Measurements from ENCODE around the gene PTGIS. TPM values are rescaled to one million over a fixed set of nuclear protein-coding genes. Genes with fewer than 3 reads are reported as not detected.
"Not testable (repeated sequence)": the region's sequence is repeated elsewhere in the genome, so short reads cannot be mapped to it uniquely, and the experiment has no call there.

Gene PTGIS
- total and polyA plus RNA-seq, 2 donors (not counting 3 experiments of a cell fraction or from before 2014, with no cell fraction given), result 6.2 to 11.8 TPM

DNA sequence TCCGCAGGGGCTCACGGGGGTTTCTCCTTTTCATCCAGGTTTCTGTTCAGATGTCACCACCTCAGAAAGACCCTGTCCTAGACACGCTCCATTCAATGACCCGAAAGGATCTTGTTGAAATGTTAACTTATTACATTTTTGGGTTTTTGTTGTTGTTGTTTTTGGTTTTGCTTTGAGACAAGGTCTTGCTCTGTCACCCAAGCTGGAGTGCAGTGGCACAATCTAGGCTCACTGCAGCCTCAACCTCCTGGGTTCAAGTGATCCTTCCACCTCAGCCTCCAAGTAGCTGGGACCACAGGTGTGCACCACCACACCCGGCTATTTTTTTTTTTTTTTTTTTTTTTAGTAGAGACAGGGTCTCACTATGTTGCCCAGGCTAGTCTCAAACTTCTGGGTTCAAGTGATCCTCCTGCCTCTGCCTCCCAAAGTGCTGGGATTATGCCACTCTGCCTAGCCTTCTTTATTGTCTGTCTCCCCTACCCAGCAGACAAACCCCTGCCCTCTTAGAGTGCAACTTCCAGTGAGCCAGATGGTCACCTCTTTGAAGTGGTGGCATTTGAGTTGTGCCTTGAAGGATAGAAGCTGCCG lies 43.7 kb upstream of the PTGIS start:
- Histone ChIP-seq H2AFZ (ENCODE audit: low read depth, low read length) (peak overlapping the region; percentile 79), H3K4me2 (ENCODE audit: insufficient read depth, low read length) (peak overlapping the region; percentile 32)
- H3K27ac ChIP-seq (ENCODE audit: insufficient read depth, low read depth, low read length); H3K9ac ChIP-seq (replicated peaks; ENCODE audit: extremely low read depth, insufficient read depth, low read length); BruUV-seq (replicated peaks); H3K9me1 ChIP-seq (replicated peaks; ENCODE audit: control insufficient read depth, extremely low read depth, insufficient read depth, low read length); POLR2A ChIA-PET; H4K20me1 ChIP-seq (replicated peaks; ENCODE audit: control insufficient read depth, extremely low read depth, insufficient read depth, low read length); H3K4me3 ChIP-seq (replicated peaks in 1 of 3; ENCODE audit: insufficient read depth in 1 of 3, low read depth in 1 of 3, low read length in 3 of 3); H3K4me1 ChIP-seq (ENCODE audit: control insufficient read depth, extremely low read depth, insufficient read depth, low read length); H3K9me3 ChIP-seq (replicated peaks; ENCODE audit: control insufficient read depth, insufficient read depth, low read length); H3K79me2 ChIP-seq (ENCODE audit: control insufficient read depth, insufficient read depth, low read length); H3K27me3 ChIP-seq (ENCODE audit: control insufficient read depth in 2 of 2, insufficient read depth in 2 of 2, low read length in 2 of 2); H3K36me3 ChIP-seq (ENCODE audit: control insufficient read depth in 2 of 2, extremely low read depth in 1 of 2, insufficient read depth in 2 of 2, low read length in 2 of 2); DNase-seq (ENCODE audit: low read depth, low spot score); FAIRE-seq; dilution Hi-C loops (cut with MboI; ENCODE audit: extremely low pct_ligation_motif_present, low sequenced_read_pairs): not testable (repeated sequence)
- CTCF ChIA-PET, result interaction anchor here (1.2 to 24.6 kb wide), 5 partner anchors 32 to 277 kb away, joined by 4 to 962 read pairs (median 23); no protein-coding TSS in a partner anchor
- intact Hi-C loops (cut with micrococcal nuclease), result loop anchor here (1.0 to 2.0 kb wide), 6 partner anchors 101 to 317 kb away; partner anchors contain the start of gene B4GALT5

DNA sequence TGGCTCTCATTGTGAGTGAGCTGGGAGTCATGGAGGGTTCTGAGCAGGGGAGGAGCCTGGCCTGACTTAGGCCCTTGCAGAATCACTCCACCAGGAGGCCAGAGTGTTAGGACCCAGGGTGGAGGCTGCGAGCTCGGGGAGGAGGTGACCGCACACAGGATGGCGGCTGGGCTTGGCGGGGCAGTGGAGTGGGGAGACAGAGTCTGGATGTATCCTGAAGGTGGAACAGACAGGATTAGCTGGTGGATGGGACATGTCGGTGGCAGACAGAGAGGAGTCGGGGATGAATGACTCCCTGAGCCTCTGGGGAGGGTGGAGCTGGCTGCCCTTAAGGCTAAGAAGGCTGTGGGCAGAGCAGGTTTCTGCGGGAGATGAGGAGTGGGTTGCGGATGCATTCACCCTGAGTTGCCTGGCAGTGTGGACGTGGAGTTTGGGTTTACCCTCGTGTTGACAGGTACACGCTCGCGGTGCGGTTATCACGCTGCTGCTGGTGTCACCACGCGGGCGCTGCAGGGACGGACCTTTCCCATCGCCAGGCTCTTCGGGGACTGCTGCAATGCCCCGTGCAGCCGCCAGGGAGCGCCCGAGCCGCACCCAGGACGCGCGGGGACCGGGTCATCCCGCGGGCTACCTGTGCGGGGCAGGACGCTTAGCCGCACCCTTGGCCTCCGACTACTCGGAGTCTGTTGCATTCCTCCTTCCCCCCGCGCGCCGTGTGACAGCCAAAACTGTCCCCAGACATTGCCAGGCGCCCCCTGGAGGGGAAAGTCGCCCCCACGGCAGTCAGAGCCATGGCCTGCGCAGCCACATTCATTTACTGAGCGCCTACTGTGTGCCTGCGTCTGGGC lies 43.0 kb upstream of the PTGIS start:
- Histone ChIP-seq H3K27me3 (ENCODE audit: control insufficient read depth in 2 of 2, insufficient read depth in 2 of 2, low read length in 2 of 2) (no peaks in the 10 kb centered on the region), H2AFZ (ENCODE audit: low read depth, low read length) (peak overlapping the region; percentile 79), H3K4me1 (ENCODE audit: control insufficient read depth, extremely low read depth, insufficient read depth, low read length) (no peaks in the 10 kb centered on the region), H4K20me1 (replicated peaks; ENCODE audit: control insufficient read depth, extremely low read depth, insufficient read depth, low read length) (no peaks in the 10 kb centered on the region), H3K4me2 (ENCODE audit: insufficient read depth, low read length) (peak overlapping the region; percentile 32), H3K27ac (ENCODE audit: insufficient read depth, low read depth, low read length) (no peak overlapping the region), H3K79me2 (ENCODE audit: control insufficient read depth, insufficient read depth, low read length) (no peaks in the 10 kb centered on the region), H3K9me3 (replicated peaks; ENCODE audit: control insufficient read depth, insufficient read depth, low read length) (no peaks in the 10 kb centered on the region), H3K9ac (replicated peaks; ENCODE audit: extremely low read depth, insufficient read depth, low read length) (no peak overlapping the region), H3K36me3 (ENCODE audit: control insufficient read depth in 2 of 2, extremely low read depth in 1 of 2, insufficient read depth in 2 of 2, low read length in 2 of 2) (no peaks in the 10 kb centered on the region), H3K9me1 (replicated peaks; ENCODE audit: control insufficient read depth, extremely low read depth, insufficient read depth, low read length) (no peaks in the 10 kb centered on the region), H3K4me3 (replicated peaks in 1 of 3; ENCODE audit: insufficient read depth in 1 of 3, low read depth in 1 of 3, low read length in 3 of 3) (no peak overlapping the region)
- FAIRE-seq (peak; percentile 55), DNase-seq (ENCODE audit: low read depth, low spot score) (peak; percentile 54)
- dilution Hi-C loops (cut with MboI; ENCODE audit: extremely low pct_ligation_motif_present, low sequenced_read_pairs) (no loop called here), intact Hi-C loops (cut with micrococcal nuclease) (loop anchor here (1.0 to 2.0 kb wide), 6 partner anchors 102 to 317 kb away; partner anchors contain the start of gene B4GALT5)
- TF ChIP-seq FOS (IDR thresholded peaks at IDR 0.05; ENCODE audit: borderline replicate concordance, insufficient read depth, low read length) (no peak), EZH2 (IDR thresholded peaks at IDR 0.05; ENCODE audit: borderline replicate concordance, low read depth, low read length, severe bottlenecking) (no peak), POLR2A (IDR thresholded peaks at IDR 0.05; ENCODE audit: low read depth, low read length) (no peak), POLR2AphosphoS5 (IDR thresholded peaks at IDR 0.05; ENCODE audit: insufficient read depth, low read depth, low read length) (peak; percentile 48), JUN (IDR thresholded peaks at IDR 0.05; ENCODE audit: borderline replicate concordance, insufficient read depth, insufficient read length, low read depth) (no peak), GATA2 (IDR thresholded peaks at IDR 0.05; ENCODE audit: insufficient read depth, insufficient read length, low read depth, low read length) (no peak)
- TF ChIP-seq, protein P1, sequence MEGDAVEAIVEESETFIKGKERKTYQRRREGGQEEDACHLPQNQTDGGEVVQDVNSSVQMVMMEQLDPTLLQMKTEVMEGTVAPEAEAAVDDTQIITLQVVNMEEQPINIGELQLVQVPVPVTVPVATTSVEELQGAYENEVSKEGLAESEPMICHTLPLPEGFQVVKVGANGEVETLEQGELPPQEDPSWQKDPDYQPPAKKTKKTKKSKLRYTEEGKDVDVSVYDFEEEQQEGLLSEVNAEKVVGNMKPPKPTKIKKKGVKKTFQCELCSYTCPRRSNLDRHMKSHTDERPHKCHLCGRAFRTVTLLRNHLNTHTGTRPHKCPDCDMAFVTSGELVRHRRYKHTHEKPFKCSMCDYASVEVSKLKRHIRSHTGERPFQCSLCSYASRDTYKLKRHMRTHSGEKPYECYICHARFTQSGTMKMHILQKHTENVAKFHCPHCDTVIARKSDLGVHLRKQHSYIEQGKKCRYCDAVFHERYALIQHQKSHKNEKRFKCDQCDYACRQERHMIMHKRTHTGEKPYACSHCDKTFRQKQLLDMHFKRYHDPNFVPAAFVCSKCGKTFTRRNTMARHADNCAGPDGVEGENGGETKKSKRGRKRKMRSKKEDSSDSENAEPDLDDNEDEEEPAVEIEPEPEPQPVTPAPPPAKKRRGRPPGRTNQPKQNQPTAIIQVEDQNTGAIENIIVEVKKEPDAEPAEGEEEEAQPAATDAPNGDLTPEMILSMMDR (IDR thresholded peaks at IDR 0.05; ENCODE audit: extremely low read depth in 1 of 2, insufficient read depth in 1 of 2, low read depth in 1 of 2, low read length in 2 of 2), result peak; percentile 99
- CTCF ChIA-PET, result interaction anchor here (0.6 to 24.6 kb wide), 24 partner anchors 12 to 322 kb away, joined by 3 to 962 read pairs (median 4); no protein-coding TSS in a partner anchor
- no TSS peak for BruUV-seq (replicated peaks)
- POLR2A ChIA-PET, result interaction anchor here (0.6 to 0.7 kb wide), 2 partner anchors 104 to 325 kb away, joined by 3 to 6 read pairs; partner anchors contain the start of gene RNF114
